Measurements from ENCODE around the gene POU2F3.

The POU2F3 gene

DNA sequence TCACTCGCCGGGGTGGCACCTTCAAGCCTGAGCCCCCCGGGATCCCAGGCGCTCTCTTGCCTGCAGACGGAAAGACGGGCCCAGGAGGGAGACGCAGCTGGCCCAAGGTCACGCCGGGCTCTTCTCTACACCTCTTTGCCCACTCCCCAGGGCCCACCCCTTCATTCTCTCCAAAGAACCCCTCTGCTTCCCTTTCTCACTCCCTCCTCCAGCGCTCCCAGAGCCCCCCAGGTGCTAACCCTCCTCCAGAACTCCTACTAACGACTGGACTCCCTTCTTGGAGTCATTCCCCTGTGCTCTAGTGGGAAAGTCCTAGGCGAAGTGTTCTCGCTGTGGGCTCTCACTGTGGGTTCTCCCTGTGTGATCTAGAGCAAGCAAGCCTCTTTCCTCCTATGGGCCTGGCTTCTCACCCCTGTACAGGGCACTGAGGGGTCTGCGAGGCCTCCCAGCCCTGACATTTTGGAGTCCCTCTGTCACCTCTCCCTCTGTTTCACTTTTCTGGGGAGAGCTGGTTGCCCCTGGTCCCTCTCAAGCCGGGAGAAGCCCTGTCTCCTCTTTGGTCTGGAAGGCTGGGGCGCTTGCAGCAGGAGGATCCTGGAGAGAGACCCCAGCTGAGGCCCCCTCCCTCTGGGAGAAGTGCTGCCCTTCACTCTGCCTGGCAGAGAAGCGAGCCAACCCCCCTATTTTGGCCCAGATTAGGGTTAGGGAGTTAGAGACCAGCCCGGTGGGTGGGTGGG lies 28.2 kb upstream of the POU2F3 start:
- no peak for ATAC-seq

GRCh38 chr11:120212259-120212878 lies 27.6 kb upstream of the POU2F3 start:
- ATAC-seq, result no peak

GRCh38 chr11:120212926-120213325 lies 27.0 kb upstream of the POU2F3 start:
- no peak for ATAC-seq

GRCh38 chr11:120214581-120214980 lies 25.4 kb upstream of the POU2F3 start:
- no peak for ATAC-seq

DNA sequence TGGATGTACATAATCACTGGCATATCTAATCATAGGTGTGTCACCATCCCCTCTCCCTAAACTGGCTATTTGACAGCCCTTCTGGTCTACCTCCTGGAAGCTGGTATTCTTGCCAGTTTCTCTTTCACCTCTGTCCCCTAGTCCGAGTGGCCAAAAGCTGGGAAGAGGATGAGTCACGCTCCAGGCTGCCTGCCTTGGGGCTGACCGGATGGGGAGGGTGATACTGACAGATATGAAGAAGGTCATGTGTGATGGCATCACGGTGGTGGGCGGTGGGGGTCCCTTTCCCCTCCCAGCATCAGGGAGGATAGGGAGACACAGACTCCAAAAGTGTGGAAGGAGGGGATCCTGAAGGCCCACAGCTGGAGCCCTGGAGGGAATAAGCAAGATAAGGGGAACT lies 24.3 kb upstream of the POU2F3 start:
- no peak for ATAC-seq

- ATAC-seq, result no peak
Measured at GRCh38 chr11:120216426-120217102, 23.4 kb upstream of the POU2F3 start.

- no peak for ATAC-seq
Measured at GRCh38 chr11:120217526-120217925, 22.4 kb upstream of the POU2F3 start.

DNA sequence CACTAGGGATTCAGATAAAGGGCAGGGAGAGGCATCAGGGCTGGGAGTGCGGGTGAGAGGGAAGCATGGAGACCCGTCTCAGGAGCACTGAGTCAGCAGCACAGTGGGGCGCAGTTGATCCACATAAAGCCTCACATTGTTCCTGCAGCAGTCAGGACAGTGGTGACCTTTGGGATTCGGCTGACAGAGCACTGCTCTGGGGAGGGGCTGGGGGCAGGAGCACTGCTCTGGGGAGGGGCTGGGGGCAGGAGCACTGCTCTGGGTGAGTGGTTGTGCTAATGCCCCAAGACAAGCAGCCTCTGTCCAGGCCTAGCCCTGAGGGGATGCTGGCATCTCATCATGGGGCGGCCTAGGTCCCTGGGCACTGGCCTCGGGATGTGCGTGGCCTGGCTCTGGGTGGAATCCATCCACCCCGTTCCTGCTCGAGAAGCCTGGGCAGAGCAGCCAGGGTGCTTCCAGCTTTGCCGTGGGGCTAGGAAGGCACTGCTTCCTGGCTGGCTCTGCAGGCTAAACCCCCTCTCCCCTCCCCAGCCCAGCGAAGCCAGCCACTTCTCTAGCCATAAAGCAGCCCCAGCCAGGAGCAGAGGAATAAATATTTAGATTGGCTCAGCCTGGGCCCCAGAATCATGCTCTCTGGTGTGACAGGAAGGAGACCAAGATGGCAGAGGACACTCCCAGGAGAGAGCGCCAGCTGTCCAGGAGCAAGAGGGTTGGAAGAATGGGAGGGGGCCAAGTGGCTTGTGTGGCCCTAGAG lies 21.8 kb upstream of the POU2F3 start:
- no peak for ATAC-seq

DNA sequence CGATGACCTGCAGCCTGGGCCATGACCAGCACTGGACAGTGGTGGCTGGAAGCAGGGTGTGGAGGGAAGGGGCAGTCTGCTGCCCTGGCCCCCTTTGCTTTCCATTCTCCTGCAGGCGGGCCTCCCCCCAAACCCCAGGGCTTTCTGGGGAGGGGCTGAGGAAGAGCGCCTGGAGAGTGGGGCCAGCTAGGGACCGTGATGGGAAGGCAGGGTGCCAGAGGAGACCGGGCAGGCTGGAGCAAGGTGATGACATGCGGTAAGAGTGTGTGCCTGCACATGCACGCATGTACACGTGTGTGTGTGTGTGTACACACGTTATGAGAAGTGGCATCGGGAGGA lies 21.3 kb upstream of the POU2F3 start:
- no peak for ATAC-seq

- ATAC-seq, result no peak
Measured at GRCh38 chr11:120219232-120219937, 20.6 kb upstream of the POU2F3 start.

GRCh38 chr11:120219938-120220746 lies 19.8 kb upstream of the POU2F3 start:
- ATAC-seq, result no peak

- ATAC-seq, result no peak
Measured at GRCh38 chr11:120220747-120221037, 19.2 kb upstream of the POU2F3 start.

DNA sequence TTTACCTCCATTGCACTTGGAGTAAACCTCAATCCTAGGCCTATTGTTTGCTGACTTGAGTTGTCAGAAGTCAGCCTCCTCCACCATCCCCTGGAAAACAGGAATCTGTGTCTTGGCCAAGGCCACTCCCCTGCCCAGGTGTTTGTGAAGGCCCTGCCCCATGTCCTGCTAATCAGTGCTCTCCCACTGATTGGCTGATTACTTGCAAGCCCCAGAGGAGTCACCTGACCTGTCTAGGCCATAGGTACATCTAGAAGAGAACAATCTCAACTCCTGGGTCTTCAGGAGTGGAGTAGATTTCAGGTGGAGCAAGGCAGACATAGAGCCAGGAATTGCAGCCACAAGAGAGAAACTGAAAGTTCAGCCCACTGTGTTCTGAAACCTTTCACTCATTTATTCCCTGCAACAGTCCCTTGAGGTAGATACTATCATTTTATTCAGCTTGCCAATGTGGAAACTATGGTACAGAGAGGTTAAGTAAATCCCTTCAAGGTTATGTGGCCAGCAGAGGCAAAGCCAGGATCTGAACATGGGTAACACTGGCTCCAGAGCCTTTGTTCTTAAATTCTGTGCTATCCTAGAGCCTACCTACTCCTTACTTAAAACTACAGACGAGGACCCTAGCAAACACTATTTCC lies 18.7 kb upstream of the POU2F3 start:
- ATAC-seq, result no peak

GRCh38 chr11:120222916-120223315 lies 17.0 kb upstream of the POU2F3 start:
- no peak for ATAC-seq

DNA sequence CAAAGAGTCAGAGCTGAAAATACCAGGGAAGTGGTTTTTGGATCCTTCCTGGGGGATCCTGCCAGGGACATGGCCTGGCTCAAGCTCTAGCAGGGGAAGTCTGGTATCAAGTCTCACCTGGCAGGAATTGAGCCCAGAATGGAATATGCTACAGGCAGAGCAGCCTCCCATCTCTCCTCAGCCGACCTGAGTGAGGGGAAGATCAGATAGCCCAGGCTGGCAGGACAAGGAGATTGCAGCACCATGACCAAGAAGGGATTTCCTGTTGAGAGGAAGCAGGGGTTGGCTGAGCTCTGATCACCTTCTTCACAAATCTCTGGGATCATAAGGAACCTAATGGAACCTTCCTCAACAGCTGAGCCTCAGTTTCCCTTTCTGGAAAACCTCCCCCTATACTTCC lies 16.1 kb upstream of the POU2F3 start:
- no peak for ATAC-seq

- ATAC-seq, result no peak
Measured at GRCh38 chr11:120224361-120224760, 15.6 kb upstream of the POU2F3 start.

GRCh38 chr11:120224972-120225909 lies 14.7 kb upstream of the POU2F3 start:
- no peak for ATAC-seq

DNA sequence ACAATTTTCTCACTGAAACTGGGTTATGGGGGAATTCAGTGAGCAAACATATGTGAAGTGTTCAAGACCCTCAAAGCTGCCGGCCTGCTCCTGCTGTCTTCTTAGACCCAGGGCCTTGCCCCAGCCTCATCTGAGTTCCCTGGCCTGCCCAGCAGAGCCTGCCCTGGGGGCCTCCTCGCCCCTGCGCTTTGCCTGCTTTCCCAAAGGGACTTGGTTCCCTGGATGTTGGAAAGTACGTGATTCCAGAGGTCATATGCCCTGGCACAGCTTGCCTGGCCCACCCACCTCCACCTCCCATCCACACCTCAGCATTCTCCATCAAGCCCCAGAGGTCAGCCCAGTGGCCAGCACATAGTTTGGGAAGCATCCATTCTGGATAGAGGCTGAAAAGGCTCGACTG lies 13.7 kb upstream of the POU2F3 start:
- ATAC-seq, result no peak

- no peak for ATAC-seq
Measured at GRCh38 chr11:120226714-120227113, 13.2 kb upstream of the POU2F3 start.

- no peak for ATAC-seq
Measured at GRCh38 chr11:120227228-120227852, 12.6 kb upstream of the POU2F3 start.
